ENCODE measurements around the gene ACSL5.

Gene ACSL5

GRCh38 chr10:112471878-112472487 lies 98.1 kb downstream of the ACSL5 start:
- FAIRE-seq, result peak; percentile 93

- FAIRE-seq, result no peak
Observed at GRCh38 chr10:112475575-112476218, 101.8 kb downstream of the ACSL5 start.

Measured in G401.6 (cell line).